SIG-M5 (cell line): ENCODE results near the gene OPHN1.
"Not testable (repeated sequence)": the region's sequence is repeated elsewhere in the genome, so short reads cannot be mapped to it uniquely, and the experiment has no call there.

Experiments
- DNase-seq: peaks from one replicate; lab custom pipeline; 2025; lab: John Stamatoyannopoulos, UW

OPHN1 gene

GRCh38 chrX:68070119-68070518, 363.2 kb downstream of the OPHN1 start:
- DNase-seq = not testable (repeated sequence)

- no peak for DNase-seq
Observed at GRCh38 chrX:68061206-68061535, 372.1 kb downstream of the OPHN1 start.

- no peak for DNase-seq
Observed at GRCh38 chrX:68060506-68061205, 372.6 kb downstream of the OPHN1 start.

GRCh38 chrX:68059469-68059868, 373.8 kb downstream of the OPHN1 start:
- DNase-seq = no peak

- DNase-seq = no peak
Observed at GRCh38 chrX:68049466-68049865, 383.8 kb downstream of the OPHN1 start.

GRCh38 chrX:68048774-68049173, 384.5 kb downstream of the OPHN1 start:
- DNase-seq = no peak

- DNase-seq = no peak
Observed at GRCh38 chrX:68045008-68045577, 388.2 kb downstream of the OPHN1 start.

GRCh38 chrX:68043713-68044438, 389.4 kb downstream of the OPHN1 start:
- DNase-seq = no peak

- DNase-seq = no peak
Observed at GRCh38 chrX:68041110-68041509, 392.2 kb downstream of the OPHN1 start.

GRCh38 chrX:68018248-68019203, 414.8 kb downstream of the OPHN1 start:
- DNase-seq = no peak

GRCh38 chrX:67998540-67998939, 434.8 kb downstream of the OPHN1 start:
- DNase-seq = no peak
